IPS-20b (cell line): Measurements from ENCODE around the gene ACAA2.
"Not testable (repeated sequence)": the region's sequence is repeated elsewhere in the genome, so short reads cannot be mapped to it uniquely, and the experiment has no call there.

ENCODE experiments used
- H3K27ac ChIP-seq: one replicate; pipeline ENCODE4 v1.5.1; 2013; ENCODE audit warnings: low read length
- H3K27me3 ChIP-seq: 2 replicates; pipeline ENCODE4 v1.6.1; 2013; ENCODE audit warnings: mild to moderate bottlenecking, low read length, inconsistent platforms; ENCODE audit not compliant: insufficient read depth
- H3K36me3 ChIP-seq: 2 replicates; pipeline ENCODE4 v1.6.1; 2013; ENCODE audit warnings: low read depth, mild to moderate bottlenecking, inconsistent platforms, low read length, moderate library complexity; ENCODE audit not compliant: insufficient read depth
- H3K4me1 ChIP-seq: 2 replicates; pipeline ENCODE4 v1.6.1; 2013; ENCODE audit warnings: mild to moderate bottlenecking, control low read depth, inconsistent platforms, low read length, moderate library complexity; ENCODE audit not compliant: insufficient read depth
- H3K4me3 ChIP-seq: 2 replicates; pipeline ENCODE4 v1.5.1; 2013; ENCODE audit warnings: mild to moderate bottlenecking, low read length, inconsistent platforms
- H3K9ac ChIP-seq: 2 replicates; pipeline ENCODE4 v1.6.1; 2013; ENCODE audit warnings: low read depth, mild to moderate bottlenecking, inconsistent platforms, low read length, moderate library complexity
- H3K9me3 ChIP-seq: 2 replicates; pipeline ENCODE4 v1.6.1; 2013; ENCODE audit warnings: mild to moderate bottlenecking, low read depth, low read length, inconsistent platforms; ENCODE audit not compliant: insufficient read depth

Gene ACAA2

GRCh38 chr18:49819823-49820671, 6.7 kb upstream of the ACAA2 start:
- Histone ChIP-seq H3K4me3 (no peak overlapping the region), H3K9me3 (no peaks in the 10 kb centered on the region), H3K27me3 (no peaks in the 10 kb centered on the region), H3K9ac (no peak overlapping the region), H3K4me1 (no peaks in the 10 kb centered on the region), H3K27ac (no peak overlapping the region), H3K36me3 (peaks cover 12% of the 10 kb centered on the region; the same call in 1 of the 2 replicates)

GRCh38 chr18:49819071-49819662, 5.8 kb upstream of the ACAA2 start:
- Histone ChIP-seq H3K36me3 (peaks cover 12% of the 10 kb centered on the region; the same call in 1 of the 2 replicates), H3K4me1 (peaks cover 3% of the 10 kb centered on the region; the same call in 1 of the 2 replicates), H3K27me3 (no peaks in the 10 kb centered on the region), H3K27ac (no peak overlapping the region), H3K9me3 (no peaks in the 10 kb centered on the region), H3K9ac (no peak overlapping the region), H3K4me3 (no peak overlapping the region)

- Histone ChIP-seq H3K4me1 (peaks cover 3% of the 10 kb centered on the region; the same call in 1 of the 2 replicates), H3K9me3 (no peaks in the 10 kb centered on the region), H3K9ac (no peak overlapping the region), H3K27ac (no peak overlapping the region), H3K4me3 (no peak overlapping the region), H3K27me3 (no peaks in the 10 kb centered on the region), H3K36me3 (peaks cover 12% of the 10 kb centered on the region; the same call in 1 of the 2 replicates)
Observed at GRCh38 chr18:49817947-49818346, 4.6 kb upstream of the ACAA2 start.

GRCh38 chr18:49815927-49816326, 2.6 kb upstream of the ACAA2 start:
- Histone ChIP-seq H3K9ac (no peak overlapping the region), H3K4me1 (peaks cover 17% of the 10 kb centered on the region), H3K4me3 (no peak overlapping the region), H3K27me3 (no peaks in the 10 kb centered on the region), H3K9me3 (no peaks in the 10 kb centered on the region), H3K27ac (no peak overlapping the region), H3K36me3 (peaks cover 12% of the 10 kb centered on the region; the same call in 1 of the 2 replicates)

- peak overlapping the region; percentile 98; the same call in 1 of the 2 replicates for H3K9ac ChIP-seq
- peaks cover 13% of the 10 kb centered on the region for H3K9me3 ChIP-seq
- no peak overlapping the region for H3K27ac ChIP-seq
- H3K4me1 ChIP-seq = peaks cover 17% of the 10 kb centered on the region
- H3K27me3 ChIP-seq = no peaks in the 10 kb centered on the region
- peak overlapping the region; percentile 97 for H3K4me3 ChIP-seq
- peaks cover 25% of the 10 kb centered on the region for H3K36me3 ChIP-seq
Observed at GRCh38 chr18:49814147-49814499, 790 bp upstream of the ACAA2 start.

- Histone ChIP-seq H3K36me3 (peaks cover 20% of the 10 kb centered on the region), H3K27ac (peak overlapping the region; percentile 96), H3K4me1 (peaks cover 17% of the 10 kb centered on the region), H3K9ac (peak overlapping the region; percentile 98), H3K4me3 (peak overlapping the region; percentile 97), H3K27me3 (no peaks in the 10 kb centered on the region), H3K9me3 (peaks cover 15% of the 10 kb centered on the region)
Observed at GRCh38 chr18:49813069-49813318, 339 bp downstream of the ACAA2 start.

GRCh38 chr18:49812286-49813068, 856 bp downstream of the ACAA2 start:
- H3K9me3 ChIP-seq = peaks cover 15% of the 10 kb centered on the region
- H3K27me3 ChIP-seq = no peaks in the 10 kb centered on the region
- H3K36me3 ChIP-seq = peaks cover 15% of the 10 kb centered on the region
- peaks cover 17% of the 10 kb centered on the region for H3K4me1 ChIP-seq
- H3K27ac ChIP-seq = peak overlapping the region; percentile 96
- H3K9ac ChIP-seq = peak overlapping the region; percentile 98; the same call in 1 of the 2 replicates
- H3K4me3 ChIP-seq = peak overlapping the region; percentile 97

- Histone ChIP-seq H3K27me3 (no peaks in the 10 kb centered on the region), H3K27ac (no peak overlapping the region), H3K4me3 (peak overlapping the region; percentile 97), H3K9ac (peak overlapping the region; percentile 98; the same call in 1 of the 2 replicates), H3K9me3 (peaks cover 15% of the 10 kb centered on the region), H3K4me1 (peaks cover 17% of the 10 kb centered on the region), H3K36me3 (peaks cover 12% of the 10 kb centered on the region)
Observed at GRCh38 chr18:49811151-49811938, 2.0 kb downstream of the ACAA2 start.

- not testable (repeated sequence) for H3K4me3 ChIP-seq, H3K27ac ChIP-seq, H3K9ac ChIP-seq, H3K27me3 ChIP-seq
- Histone ChIP-seq H3K36me3 (peaks cover 12% of the 10 kb centered on the region), H3K9me3 (peaks cover 15% of the 10 kb centered on the region), H3K4me1 (peaks cover 14% of the 10 kb centered on the region)
Observed at GRCh38 chr18:49808553-49809191, 4.7 kb downstream of the ACAA2 start.

GRCh38 chr18:49804096-49804495, 9.2 kb downstream of the ACAA2 start:
- Histone ChIP-seq H3K27me3 (no peaks in the 10 kb centered on the region), H3K9me3 (peaks cover 1% of the 10 kb centered on the region), H3K4me1 (no peaks in the 10 kb centered on the region; the same call in 1 of the 2 replicates), H3K36me3 (peaks cover 21% of the 10 kb centered on the region), H3K4me3 (no peak overlapping the region), H3K27ac (no peak overlapping the region), H3K9ac (no peak overlapping the region)

GRCh38 chr18:49802623-49803022, 10.7 kb downstream of the ACAA2 start:
- H3K4me1 ChIP-seq = peaks cover 9% of the 10 kb centered on the region; the same call in 1 of the 2 replicates
- H3K27ac ChIP-seq = no peak overlapping the region
- H3K36me3 ChIP-seq = peaks cover 34% of the 10 kb centered on the region
- no peaks in the 10 kb centered on the region; the same call in 1 of the 2 replicates for H3K9me3 ChIP-seq
- H3K27me3 ChIP-seq = no peaks in the 10 kb centered on the region
- H3K9ac ChIP-seq = no peak overlapping the region
- H3K4me3 ChIP-seq = no peak overlapping the region
